Measurements from ENCODE around the gene PPHLN1. TPM values are rescaled to one million over a fixed set of nuclear protein-coding genes. Genes with fewer than 3 reads are reported as not detected.

The PPHLN1 gene
- polyA plus RNA-seq, 4 donors = 58.9 to 75.7 (median 68.7) TPM

DNA sequence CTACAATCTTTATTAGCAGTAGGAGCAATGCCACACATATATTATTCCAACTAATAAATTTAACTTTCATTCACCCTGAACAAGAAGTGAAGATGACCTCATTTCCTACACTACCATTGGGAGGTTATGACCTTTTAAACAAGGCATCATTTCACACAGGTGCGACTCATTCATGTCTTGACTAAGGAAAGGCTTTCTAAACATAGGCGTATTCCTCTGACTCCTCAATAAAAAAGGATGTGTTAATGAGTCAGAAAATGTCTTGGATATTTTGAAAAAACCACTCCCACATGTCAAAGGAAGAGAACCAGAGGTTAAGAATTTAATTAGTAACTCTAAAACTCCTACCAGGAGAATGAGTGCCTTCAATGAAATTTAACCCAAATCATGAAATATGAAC, 148.4 kb downstream of the PPHLN1 start:
- no peak for DNase-seq (ENCODE audit: low read depth in 4 of 4, low spot score in 2 of 4)

DNA sequence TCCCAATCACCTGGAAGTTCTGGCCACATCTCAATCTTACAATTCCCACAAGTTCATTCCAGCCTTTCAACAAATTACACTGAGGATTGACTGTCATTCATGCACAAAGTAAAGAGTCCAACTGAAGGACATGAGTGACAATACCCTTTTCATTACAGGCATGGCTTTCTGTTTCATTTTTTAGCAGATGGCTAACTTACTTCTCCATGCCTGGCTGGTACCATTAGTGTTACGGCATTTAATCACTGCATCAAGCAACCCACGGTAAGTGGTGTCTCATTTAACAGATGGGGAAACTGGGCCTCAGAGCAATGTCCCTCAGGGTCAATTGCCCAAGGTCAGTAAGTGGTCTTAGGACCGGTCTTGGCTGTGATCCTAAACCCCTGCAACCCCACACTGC, 149.1 kb downstream of the PPHLN1 start:
- DNase-seq (ENCODE audit: low read depth in 4 of 4, low spot score in 2 of 4) = no peak

DNA sequence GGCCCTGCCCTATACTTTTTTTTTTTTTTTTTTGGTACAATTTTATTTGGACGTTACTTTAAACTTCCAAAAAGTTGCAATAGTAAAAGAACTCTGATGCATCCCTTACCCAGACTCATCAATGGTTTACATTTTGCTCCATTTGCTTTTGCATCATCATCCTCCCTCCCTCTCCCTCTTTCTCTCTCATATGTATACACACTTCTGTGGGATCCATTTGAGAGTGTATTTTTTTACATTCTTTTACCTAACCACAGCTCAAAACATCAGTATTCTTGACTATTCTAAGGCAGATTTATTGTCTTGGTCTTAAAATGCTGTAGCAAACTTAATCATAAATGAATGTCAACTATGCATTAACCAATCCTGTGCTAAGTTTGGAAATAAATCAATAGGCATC, 152.0 kb downstream of the PPHLN1 start:
- DNase-seq (ENCODE audit: low read depth in 4 of 4, low spot score in 2 of 4) = no peak

DNA sequence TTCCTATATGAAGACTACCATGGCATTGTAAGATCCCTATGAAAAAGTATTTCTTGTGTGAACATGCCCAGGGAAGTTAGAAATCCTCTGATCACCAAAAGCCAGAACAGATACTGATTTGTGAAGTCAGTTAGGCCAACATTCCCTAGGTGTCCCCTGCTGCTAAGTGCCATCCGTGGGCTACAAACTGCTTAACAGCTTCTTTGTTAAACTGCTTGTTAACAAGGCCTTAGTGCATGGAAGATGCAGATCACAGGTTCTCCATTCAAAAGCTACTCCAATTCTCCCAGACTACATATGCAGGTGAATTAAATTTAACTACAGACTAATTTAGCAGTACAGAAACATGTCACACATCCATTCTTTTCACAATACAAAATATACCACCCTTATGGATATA, 155.4 kb downstream of the PPHLN1 start:
- DNase-seq (ENCODE audit: low read depth in 4 of 4, low spot score in 2 of 4) = no peak

DNA sequence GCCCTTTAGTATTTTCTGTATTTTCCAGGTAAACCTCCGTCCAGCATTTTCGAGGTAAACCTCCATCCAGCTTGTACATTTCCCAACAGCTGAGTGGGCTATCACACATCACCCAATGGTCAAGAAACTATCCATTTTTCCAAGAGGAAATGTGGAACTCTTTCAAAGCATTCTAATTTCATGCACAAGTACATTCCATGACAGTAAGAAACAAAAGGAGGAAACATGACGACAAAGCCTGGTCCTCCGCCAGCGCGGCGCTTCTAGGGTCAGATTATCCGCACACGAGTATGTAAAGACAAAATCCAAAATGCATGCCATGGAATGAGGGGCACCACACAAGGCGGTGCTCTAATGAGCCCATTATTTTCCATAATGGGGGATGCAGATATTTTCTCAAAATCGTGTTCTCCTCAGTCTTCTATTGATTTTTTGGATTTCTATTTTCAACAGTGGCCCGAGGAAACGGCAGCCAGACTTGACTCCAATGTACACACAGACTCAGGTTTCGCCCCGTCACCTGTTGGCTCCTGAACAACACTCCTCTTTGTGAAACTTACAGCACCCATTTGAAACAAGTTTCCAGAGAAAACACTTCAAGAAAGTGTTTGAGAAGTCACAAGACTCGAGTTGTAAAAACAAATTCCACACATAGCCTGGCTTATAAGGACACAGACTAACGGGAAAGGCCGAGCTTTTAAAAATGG, 156.2 kb downstream of the PPHLN1 start:
- DNase-seq (ENCODE audit: low read depth in 4 of 4, low spot score in 2 of 4) = no peak

DNA sequence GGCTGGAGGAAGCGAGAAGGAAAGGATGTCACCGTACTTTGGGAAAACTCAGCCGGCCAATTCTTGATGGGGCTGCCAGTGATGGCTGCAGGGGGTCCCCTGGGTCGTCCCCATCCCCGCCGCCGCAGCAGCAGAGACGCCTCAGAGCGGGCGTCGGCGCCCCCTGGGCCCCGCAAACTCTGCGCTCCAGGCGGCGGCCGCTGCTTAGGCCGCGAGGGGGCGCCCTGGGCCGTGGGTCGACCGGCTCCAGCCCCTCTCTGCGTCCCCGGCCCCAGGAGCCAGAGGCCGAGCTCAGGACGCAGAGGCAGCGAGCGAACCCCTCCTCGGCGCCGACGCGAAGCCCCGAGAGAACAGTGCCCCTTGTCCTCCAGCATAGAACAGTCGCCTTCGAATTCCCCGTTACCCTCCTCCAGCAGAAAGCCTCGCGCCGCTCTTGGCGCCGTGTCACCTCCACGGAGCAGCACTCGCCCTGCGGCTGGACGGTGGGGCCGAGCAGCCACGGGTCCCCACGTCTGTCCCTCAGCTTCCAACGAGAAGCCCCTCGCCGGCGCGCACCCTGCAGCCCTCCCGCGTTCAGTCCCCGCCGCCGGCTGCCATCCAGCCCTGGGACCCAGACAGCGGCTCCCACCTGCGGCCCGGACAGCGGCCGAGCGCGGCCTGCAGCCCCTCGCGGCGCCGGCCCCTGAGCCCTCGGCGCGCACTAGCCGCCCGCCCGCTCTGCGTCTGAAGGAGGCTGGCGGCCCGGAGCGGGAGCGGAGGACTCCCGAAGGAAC, 157.0 kb downstream of the PPHLN1 start:
- DNase-seq (ENCODE audit: low read depth in 4 of 4, low spot score in 2 of 4) = peak in 2 of 4 donors; percentile 73 to 80

DNA sequence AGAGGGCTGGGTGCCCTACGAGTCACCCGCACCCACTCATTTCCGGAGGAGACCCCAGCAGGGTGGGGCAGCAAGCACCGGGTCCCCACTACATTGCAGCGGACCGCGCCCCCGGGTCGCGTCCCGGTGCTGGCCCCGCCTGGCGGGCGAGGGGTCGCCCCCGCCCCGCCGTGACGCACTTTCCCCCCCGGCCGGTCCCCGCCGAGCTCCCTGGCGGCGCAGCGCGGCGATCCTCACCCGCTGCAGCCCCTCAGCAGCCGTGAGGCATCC, 157.5 kb downstream of the PPHLN1 start:
- no peak for DNase-seq (ENCODE audit: low read depth in 4 of 4, low spot score in 2 of 4)

DNA sequence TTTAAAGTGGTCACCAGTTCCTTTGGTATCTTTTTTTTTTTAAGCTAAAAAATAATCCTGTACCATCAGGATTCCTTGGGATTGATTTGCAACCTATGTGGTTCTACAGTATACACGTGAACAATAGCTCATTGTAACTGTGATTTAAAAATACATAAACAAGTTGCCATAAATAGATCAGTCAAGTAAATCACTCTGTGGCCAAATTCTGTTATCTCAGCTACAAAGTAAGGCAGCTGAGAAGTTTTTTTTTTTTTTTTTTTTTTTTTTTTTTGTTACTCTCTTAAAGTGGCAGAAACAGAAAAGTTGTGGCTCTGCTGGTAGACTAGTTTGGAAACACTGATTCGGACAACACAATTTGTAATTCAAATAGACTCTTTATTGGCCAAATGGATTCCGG, 159.0 kb downstream of the PPHLN1 start:
- DNase-seq (ENCODE audit: low read depth in 4 of 4, low spot score in 2 of 4) = no peak

DNA sequence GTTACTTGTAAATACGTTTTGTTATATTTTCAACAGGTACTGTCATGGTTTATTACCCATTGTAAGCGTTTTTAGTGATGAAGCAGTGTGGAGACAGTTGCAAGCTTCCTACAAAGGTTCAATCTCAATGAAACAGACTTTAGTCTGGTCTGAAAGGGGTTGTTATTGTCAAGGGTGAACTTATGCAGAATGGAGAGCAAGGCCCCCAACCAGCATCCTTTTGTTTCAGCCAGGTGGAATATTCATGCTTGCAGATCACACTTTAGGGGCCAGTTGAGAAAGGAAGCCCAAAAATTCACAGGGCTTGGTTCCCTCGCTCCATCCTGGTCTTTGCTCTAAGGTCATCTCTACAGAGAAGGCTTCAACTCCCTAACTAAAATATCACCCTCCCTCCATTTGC, 159.9 kb downstream of the PPHLN1 start:
- DNase-seq (ENCODE audit: low read depth in 4 of 4, low spot score in 2 of 4) = no peak

DNA sequence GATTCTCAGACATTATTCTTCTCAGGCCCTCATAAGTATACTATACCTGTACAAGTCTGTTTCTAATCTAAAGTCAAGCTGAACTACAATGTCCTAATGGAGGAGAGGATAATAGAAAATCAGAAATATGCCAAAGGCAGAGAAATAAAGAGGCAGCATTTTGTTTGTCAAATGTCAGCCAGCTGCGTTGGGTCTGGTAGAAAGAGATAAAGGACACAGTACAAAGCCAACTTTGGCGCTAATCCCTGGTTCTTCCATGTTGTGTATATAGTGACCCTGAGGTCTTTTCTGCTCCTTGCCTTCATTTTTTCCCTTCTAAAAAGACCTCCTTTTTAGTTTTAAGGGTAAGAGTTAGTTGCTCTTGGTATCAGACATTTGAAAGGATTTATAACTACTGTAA, 160.4 kb downstream of the PPHLN1 start:
- no peak for DNase-seq (ENCODE audit: low read depth in 4 of 4, low spot score in 2 of 4)

DNA sequence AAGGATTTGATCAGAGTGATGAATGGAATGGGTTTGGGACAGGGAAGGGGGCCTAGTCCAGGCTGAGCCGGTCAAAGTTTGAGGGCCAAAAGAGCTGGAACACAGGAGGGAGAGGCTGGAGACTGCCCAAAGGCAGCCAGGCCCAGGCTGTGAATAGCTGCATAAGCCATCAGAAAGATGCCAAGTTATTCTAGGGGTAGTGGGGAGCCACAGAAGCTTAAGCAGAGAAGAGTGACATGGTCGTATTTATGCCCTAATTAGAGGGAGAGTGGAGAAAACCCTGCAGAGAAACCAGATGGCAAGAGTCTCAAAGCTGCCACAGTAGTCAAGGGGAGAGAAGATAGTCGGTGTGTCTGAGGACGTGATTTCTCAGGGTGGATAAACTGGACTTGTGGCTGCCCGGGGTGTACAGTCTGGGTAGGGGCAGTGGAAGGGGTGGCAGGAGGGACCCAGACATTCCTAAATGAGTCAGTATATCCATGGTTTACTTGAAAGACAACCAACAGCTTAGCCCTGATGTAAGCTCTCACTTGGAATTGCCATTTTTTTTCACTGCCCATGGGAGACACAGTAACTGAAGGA, 164.4 kb downstream of the PPHLN1 start:
- no peak for DNase-seq (ENCODE audit: low read depth in 4 of 4, low spot score in 2 of 4)

Other genes starting within 250 kb of the PPHLN1 start
- 10 to 100 TPM; 25.3 to 32.6 (median 29.1) TPM for gene GXYLT1, start 181.3 kb upstream of the PPHLN1 start, polyA plus RNA-seq (ENCODE audit: insufficient read length in 4 of 4)
- gene YAF2, start 87.9 kb upstream of the PPHLN1 start, polyA plus RNA-seq (ENCODE audit: insufficient read length in 4 of 4) = 10 to 100 TPM; 26.6 to 29.2 (median 28.2) TPM
- 100 to 1,000 TPM in 3 of 4 donors, 10 to 100 TPM in 1; 89.8 to 106 (median 102) TPM for gene ZCRB1, start 73 bp upstream of the PPHLN1 start, polyA plus RNA-seq (ENCODE audit: insufficient read length in 4 of 4)

All from left renal cortex interstitium (tissue), 4 donors.